Measurements from ENCODE around the gene MRLN. TPM values are rescaled to one million over a fixed set of nuclear protein-coding genes. Genes with fewer than 3 reads are reported as not detected.

The MRLN gene
- polyA plus RNA-seq, 1 donor (not counting 4 experiments of a cell fraction or from before 2014, with no cell fraction given): not detected

DNA sequence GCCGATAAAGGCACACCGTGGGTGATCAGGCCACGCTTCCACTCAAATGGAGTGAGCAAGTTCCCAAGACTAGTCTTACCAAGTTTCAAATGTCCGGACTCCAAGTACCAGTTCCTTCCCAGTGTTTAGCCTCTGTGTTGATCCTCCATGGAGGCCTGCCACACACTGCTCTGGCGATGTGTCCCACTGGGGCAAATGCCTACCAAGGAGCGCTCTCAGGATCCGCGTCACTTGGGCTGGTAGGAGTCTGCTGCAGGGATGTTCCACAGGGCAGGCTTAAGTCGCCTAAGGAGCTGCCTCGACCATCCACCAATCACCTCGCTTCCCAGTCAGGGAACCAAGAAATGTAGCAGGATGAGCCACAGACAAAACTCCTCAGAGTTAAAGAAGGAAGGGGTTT lies 17.4 kb upstream of the MRLN start:
- no peaks in the 10 kb centered on the region for H3K9me1 ChIP-seq (ENCODE audit: control insufficient read depth, extremely low read depth, insufficient read depth, low read length)
- no peak for FAIRE-seq
- DNase-seq (ENCODE audit: low read depth, low spot score): no peak
- TF ChIP-seq, protein P1, sequence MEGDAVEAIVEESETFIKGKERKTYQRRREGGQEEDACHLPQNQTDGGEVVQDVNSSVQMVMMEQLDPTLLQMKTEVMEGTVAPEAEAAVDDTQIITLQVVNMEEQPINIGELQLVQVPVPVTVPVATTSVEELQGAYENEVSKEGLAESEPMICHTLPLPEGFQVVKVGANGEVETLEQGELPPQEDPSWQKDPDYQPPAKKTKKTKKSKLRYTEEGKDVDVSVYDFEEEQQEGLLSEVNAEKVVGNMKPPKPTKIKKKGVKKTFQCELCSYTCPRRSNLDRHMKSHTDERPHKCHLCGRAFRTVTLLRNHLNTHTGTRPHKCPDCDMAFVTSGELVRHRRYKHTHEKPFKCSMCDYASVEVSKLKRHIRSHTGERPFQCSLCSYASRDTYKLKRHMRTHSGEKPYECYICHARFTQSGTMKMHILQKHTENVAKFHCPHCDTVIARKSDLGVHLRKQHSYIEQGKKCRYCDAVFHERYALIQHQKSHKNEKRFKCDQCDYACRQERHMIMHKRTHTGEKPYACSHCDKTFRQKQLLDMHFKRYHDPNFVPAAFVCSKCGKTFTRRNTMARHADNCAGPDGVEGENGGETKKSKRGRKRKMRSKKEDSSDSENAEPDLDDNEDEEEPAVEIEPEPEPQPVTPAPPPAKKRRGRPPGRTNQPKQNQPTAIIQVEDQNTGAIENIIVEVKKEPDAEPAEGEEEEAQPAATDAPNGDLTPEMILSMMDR (optimal IDR thresholded peaks at IDR 0.05 in 1 of 3, IDR thresholded peaks at IDR 0.05 in 1 of 3, conservative IDR thresholded peaks at IDR 0.05 in 1 of 3; ENCODE audit: extremely low read depth in 1 of 3, insufficient read depth in 2 of 3, low read length in 3 of 3): no peak
- TF ChIP-seq EZH2 (IDR thresholded peaks at IDR 0.05; ENCODE audit: low read length): no peak
- dilution Hi-C loops (cut with MboI; ENCODE audit: extremely low pct_ligation_motif_present, low sequenced_read_pairs): no loop called here
- no peak overlapping the region for H2AFZ ChIP-seq (ENCODE audit: control insufficient read depth, low read length)
- no peaks in the 10 kb centered on the region for H4K20me1 ChIP-seq (ENCODE audit: control insufficient read depth, extremely low read depth, insufficient read depth, low read length)
- H3K9ac ChIP-seq (ENCODE audit: control insufficient read depth, extremely low read depth, insufficient read depth, low read length): no peak overlapping the region
- no peak overlapping the region for H3K27ac ChIP-seq (ENCODE audit: control insufficient read depth, insufficient read depth, low read length)
- H3K36me3 ChIP-seq (ENCODE audit: control insufficient read depth in 2 of 2, extremely low read depth in 1 of 2, insufficient read depth in 2 of 2, low read length in 2 of 2): no peaks in the 10 kb centered on the region
- H3K27me3 ChIP-seq (ENCODE audit: control insufficient read depth, extremely low read depth, insufficient read depth, low read length): no peaks in the 10 kb centered on the region
- no peaks in the 10 kb centered on the region for H3K79me2 ChIP-seq (ENCODE audit: control insufficient read depth, insufficient read depth, low read length)
- no peak overlapping the region for H3K4me2 ChIP-seq (ENCODE audit: control insufficient read depth, extremely low read depth, insufficient read depth, low read depth, low read length)
- no peaks in the 10 kb centered on the region for H3K4me1 ChIP-seq (ENCODE audit: control insufficient read depth, extremely low read depth, insufficient read depth, low read length)
- no peak overlapping the region for H3K4me3 ChIP-seq (ENCODE audit: control insufficient read depth in 2 of 3, extremely low read depth in 1 of 3, insufficient read depth in 2 of 3, low read depth in 1 of 3, low read length in 3 of 3)
- no peaks in the 10 kb centered on the region for H3K9me3 ChIP-seq (ENCODE audit: control insufficient read depth, low read depth, low read length)

DNA sequence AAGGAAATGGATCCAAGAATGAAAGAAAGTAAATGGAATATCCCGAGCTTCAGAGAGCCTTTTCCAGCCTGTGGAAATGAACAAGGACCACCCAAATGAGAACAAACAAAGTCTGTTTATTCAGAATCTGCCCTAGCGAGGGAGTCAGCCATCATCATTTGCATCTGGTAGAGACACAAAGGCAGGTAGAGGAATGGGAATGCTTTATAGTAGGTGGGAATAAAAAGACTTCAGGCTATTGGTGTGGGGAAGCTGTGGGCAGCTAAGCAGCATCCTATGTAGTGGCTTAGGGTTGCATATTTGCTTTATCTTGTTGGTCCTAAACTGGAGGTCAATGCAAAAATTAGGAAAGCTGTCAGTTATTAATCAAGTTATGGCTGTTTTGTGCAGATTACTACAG lies 9.2 kb upstream of the MRLN start:
- no peaks in the 10 kb centered on the region for H3K9me1 ChIP-seq (ENCODE audit: control insufficient read depth, extremely low read depth, insufficient read depth, low read length)
- H3K4me1 ChIP-seq (ENCODE audit: control insufficient read depth, extremely low read depth, insufficient read depth, low read length): no peaks in the 10 kb centered on the region
- no peak overlapping the region for H2AFZ ChIP-seq (ENCODE audit: control insufficient read depth, low read length)
- TF ChIP-seq EZH2 (IDR thresholded peaks at IDR 0.05; ENCODE audit: low read length): no peak
- TF ChIP-seq, protein P1 (optimal IDR thresholded peaks at IDR 0.05 in 1 of 3, IDR thresholded peaks at IDR 0.05 in 1 of 3, conservative IDR thresholded peaks at IDR 0.05 in 1 of 3; ENCODE audit: extremely low read depth in 1 of 3, insufficient read depth in 2 of 3, low read length in 3 of 3): no peak
- no peaks in the 10 kb centered on the region for H3K27me3 ChIP-seq (ENCODE audit: control insufficient read depth, extremely low read depth, insufficient read depth, low read length)
- H3K9me3 ChIP-seq (ENCODE audit: control insufficient read depth, low read depth, low read length): no peaks in the 10 kb centered on the region
- H3K9ac ChIP-seq (ENCODE audit: control insufficient read depth, extremely low read depth, insufficient read depth, low read length): no peak overlapping the region
- no peaks in the 10 kb centered on the region for H3K36me3 ChIP-seq (ENCODE audit: control insufficient read depth in 2 of 2, extremely low read depth in 1 of 2, insufficient read depth in 2 of 2, low read length in 2 of 2)
- H3K4me3 ChIP-seq (ENCODE audit: control insufficient read depth in 2 of 3, extremely low read depth in 1 of 3, insufficient read depth in 2 of 3, low read depth in 1 of 3, low read length in 3 of 3): no peak overlapping the region
- no peaks in the 10 kb centered on the region for H4K20me1 ChIP-seq (ENCODE audit: control insufficient read depth, extremely low read depth, insufficient read depth, low read length)
- DNase-seq (ENCODE audit: low read depth, low spot score) (no peak), FAIRE-seq (no peak)
- no peak overlapping the region for H3K4me2 ChIP-seq (ENCODE audit: control insufficient read depth, extremely low read depth, insufficient read depth, low read depth, low read length)
- no peak overlapping the region for H3K27ac ChIP-seq (ENCODE audit: control insufficient read depth, insufficient read depth, low read length)
- dilution Hi-C loops (cut with MboI; ENCODE audit: extremely low pct_ligation_motif_present, low sequenced_read_pairs): no loop called here
- no peaks in the 10 kb centered on the region for H3K79me2 ChIP-seq (ENCODE audit: control insufficient read depth, insufficient read depth, low read length)
